ENCODE data around the gene THSD4.

The THSD4 gene

GRCh38 chr15:71588746-71589145 is 473.5 kb downstream of the THSD4 start:
- DNase-seq (ENCODE audit: low read depth), result no peak

GRCh38 chr15:71591057-71591456 is 475.8 kb downstream of the THSD4 start:
- DNase-seq (ENCODE audit: low read depth), result no peak

GRCh38 chr15:71592203-71592602 is 476.9 kb downstream of the THSD4 start:
- DNase-seq (ENCODE audit: low read depth), result no peak

- DNase-seq (ENCODE audit: low read depth), result no peak
These were observed 480.7 kb downstream of the THSD4 start for GRCh38 chr15:71595846-71596553.

GRCh38 chr15:71596672-71597071 is 481.4 kb downstream of the THSD4 start:
- no peak for DNase-seq (ENCODE audit: low read depth)

GRCh38 chr15:71597126-71597525 is 481.9 kb downstream of the THSD4 start:
- no peak for DNase-seq (ENCODE audit: low read depth)

- DNase-seq (ENCODE audit: low read depth), result no peak
These were observed 482.4 kb downstream of the THSD4 start for GRCh38 chr15:71597637-71598036.

GRCh38 chr15:71598741-71599140 is 483.5 kb downstream of the THSD4 start:
- no peak for DNase-seq (ENCODE audit: low read depth)

- no peak for DNase-seq (ENCODE audit: low read depth)
These were observed 484.3 kb downstream of the THSD4 start for GRCh38 chr15:71599418-71600151.

- DNase-seq (ENCODE audit: low read depth), result no peak
These were observed 485.0 kb downstream of the THSD4 start for GRCh38 chr15:71600237-71600636.

- DNase-seq (ENCODE audit: low read depth), result no peak
These were observed 486.0 kb downstream of the THSD4 start for GRCh38 chr15:71601038-71601834.

- no peak for DNase-seq (ENCODE audit: low read depth)
These were observed 488.1 kb downstream of the THSD4 start for GRCh38 chr15:71603379-71603778.

GRCh38 chr15:71607383-71607782 is 492.1 kb downstream of the THSD4 start:
- no peak for DNase-seq (ENCODE audit: low read depth)

GRCh38 chr15:71610728-71611552 is 495.7 kb downstream of the THSD4 start:
- DNase-seq (ENCODE audit: low read depth), result no peak

GRCh38 chr15:71611553-71612396 is 496.5 kb downstream of the THSD4 start:
- no peak for DNase-seq (ENCODE audit: low read depth)

- DNase-seq (ENCODE audit: low read depth), result no peak
These were observed 497.1 kb downstream of the THSD4 start for GRCh38 chr15:71612397-71612722.

- DNase-seq (ENCODE audit: low read depth), result no peak
These were observed 497.6 kb downstream of the THSD4 start for GRCh38 chr15:71612869-71613268.

GRCh38 chr15:71623111-71623510 is 507.8 kb downstream of the THSD4 start:
- no peak for DNase-seq (ENCODE audit: low read depth)

- no peak for DNase-seq (ENCODE audit: low read depth)
These were observed 511.4 kb downstream of the THSD4 start for GRCh38 chr15:71626596-71627088.

GRCh38 chr15:71627188-71627587 is 511.9 kb downstream of the THSD4 start:
- DNase-seq (ENCODE audit: low read depth), result no peak

GRCh38 chr15:71627604-71628003 is 512.3 kb downstream of the THSD4 start:
- DNase-seq (ENCODE audit: low read depth), result no peak
